GM10248 (cell line): ENCODE results near the gene ART1.

ENCODE experiments used
- CTCF ChIA-PET: fragments of 300-600 bp; sonication (Branson Sonifier 250); formaldehyde crosslinking; extraction: SDS; loops from one replicate; lab custom pipeline; 2021; ENCODE audit warnings: antibody characterized with exemption; lab: Yijun Ruan, JAX
- POLR2A ChIA-PET: fragments of 350-650 bp; sonication (Branson Sonifier 250); formaldehyde crosslinking; extraction: SDS; loops from one replicate; lab custom pipeline; 2020; ENCODE audit warnings: antibody characterized with exemption; lab: Yijun Ruan, JAX
- DNase-seq: peaks from one replicate; pipeline ENCODE4 v3.0.0; 2012; ENCODE audit errors: extremely low spot score
- CTCF ChIP-seq: IDR thresholded peaks from 2 replicates; pipeline ENCODE4 v1.5.1; 2012; ENCODE audit warnings: mild to moderate bottlenecking, low read depth; ENCODE audit errors: extremely low read depth, missing control alignments, control extremely low read depth

ART1 gene

GRCh38 chr11:3671334-3672254 is 26.7 kb downstream of the ART1 start, which contains the start of gene CHRNA10:
Gene CHRNA10 (minus strand): TSS chr11:3671384. CDS start chr11:3671312, 72 bp downstream.
- POLR2A ChIA-PET, result no interaction called here
- DNase-seq, result no peak
- CTCF ChIA-PET, result interaction anchor here (1.9 kb wide), 1 partner anchor 15 kb away, joined by 7 read pairs; no protein-coding TSS in a partner anchor
- TF ChIP-seq CTCF, result no peak

GRCh38 chr11:3674189-3674588 is 29.3 kb downstream of the ART1 start:
- CTCF ChIA-PET, result no interaction called here

GRCh38 chr11:3675971-3676370 is 31.0 kb downstream of the ART1 start:
- POLR2A ChIA-PET, result no interaction called here
- CTCF ChIA-PET, result no interaction called here
- no peak for DNase-seq
- TF ChIP-seq CTCF, result no peak

More at GRCh38 chr11:3674189-3674588, 29.3 kb downstream of the ART1 start:
- TF ChIP-seq CTCF, result no peak
- POLR2A ChIA-PET, result no interaction called here
- DNase-seq, result no peak

GRCh38 chr11:3679077-3679476 is 34.1 kb downstream of the ART1 start:
- no peak for DNase-seq
- POLR2A ChIA-PET, result interaction anchor here (0.5 kb wide), 1 partner anchor 666 kb away, joined by 7 read pairs; no protein-coding TSS in a partner anchor
- no peak for TF ChIP-seq CTCF
- CTCF ChIA-PET, result no interaction called here

- no peak for DNase-seq
- CTCF ChIA-PET, result interaction anchor here (0.9 to 1.4 kb wide), 4 partner anchors 12 to 126 kb away, joined by 3 to 4 read pairs (median 3); no protein-coding TSS in a partner anchor
- POLR2A ChIA-PET, result no interaction called here
These were observed 38.1 kb downstream of the ART1 start for GRCh38 chr11:3683039-3683438.

More at GRCh38 chr11:3683039-3683438, 38.1 kb downstream of the ART1 start:
- TF ChIP-seq CTCF, result no peak
